GM19324 (cell line): ENCODE data around the gene FAM221A.
"Not testable (repeated sequence)": the region's sequence is repeated elsewhere in the genome, so short reads cannot be mapped to it uniquely, and the experiment has no call there.

Experiments used
- ATAC-seq: cut with Tn5 transposase; IDR thresholded peaks from one replicate; pipeline ENCODE4 v1.9.1; 2021; ENCODE audit warnings: mild to moderate bottlenecking, moderate library complexity; ENCODE audit not compliant: unreplicated experiment, low FRiP score

FAM221A gene

GRCh38 chr7:23698822-23699221, 18.8 kb downstream of the FAM221A start:
- no peak for ATAC-seq

- ATAC-seq = no peak
Observed at GRCh38 chr7:23700046-23700445, 20.0 kb downstream of the FAM221A start.

GRCh38 chr7:23709081-23709750, 29.2 kb downstream of the FAM221A start:
- ATAC-seq = no peak

GRCh38 chr7:23710000-23710399, 30.0 kb downstream of the FAM221A start, which contains the start of gene STK31:
STK31 (plus strand) TSS chr7:23710219; CDS start chr7:23710286, 67 bp downstream.
- no peak for ATAC-seq

- ATAC-seq = no peak
Observed at GRCh38 chr7:23712368-23713284, 32.6 kb downstream of the FAM221A start.

- ATAC-seq = no peak
Observed at GRCh38 chr7:23713285-23714149, 33.5 kb downstream of the FAM221A start.

- no peak for ATAC-seq
Observed at GRCh38 chr7:23714150-23714464, 34.1 kb downstream of the FAM221A start.

GRCh38 chr7:23714579-23714978, 34.6 kb downstream of the FAM221A start:
- no peak for ATAC-seq

GRCh38 chr7:23715099-23715498, 35.1 kb downstream of the FAM221A start:
- ATAC-seq = no peak

- no peak for ATAC-seq
Observed at GRCh38 chr7:23717788-23718187, 37.8 kb downstream of the FAM221A start.

GRCh38 chr7:23721456-23721855, 41.5 kb downstream of the FAM221A start:
- no peak for ATAC-seq

GRCh38 chr7:23722587-23723216, 42.7 kb downstream of the FAM221A start:
- not testable (repeated sequence) for ATAC-seq

GRCh38 chr7:23724113-23724512, 44.1 kb downstream of the FAM221A start:
- ATAC-seq = not testable (repeated sequence)

GRCh38 chr7:23742051-23742450, 62.1 kb downstream of the FAM221A start:
- ATAC-seq = no peak

- no peak for ATAC-seq
Observed at GRCh38 chr7:23743226-23743625, 63.2 kb downstream of the FAM221A start.

GRCh38 chr7:23746629-23747028, 66.6 kb downstream of the FAM221A start:
- no peak for ATAC-seq

- ATAC-seq = no peak
Observed at GRCh38 chr7:23751852-23752251, 71.9 kb downstream of the FAM221A start.
